ENCODE measurements around the gene PTGDR.

PTGDR gene, protein sequence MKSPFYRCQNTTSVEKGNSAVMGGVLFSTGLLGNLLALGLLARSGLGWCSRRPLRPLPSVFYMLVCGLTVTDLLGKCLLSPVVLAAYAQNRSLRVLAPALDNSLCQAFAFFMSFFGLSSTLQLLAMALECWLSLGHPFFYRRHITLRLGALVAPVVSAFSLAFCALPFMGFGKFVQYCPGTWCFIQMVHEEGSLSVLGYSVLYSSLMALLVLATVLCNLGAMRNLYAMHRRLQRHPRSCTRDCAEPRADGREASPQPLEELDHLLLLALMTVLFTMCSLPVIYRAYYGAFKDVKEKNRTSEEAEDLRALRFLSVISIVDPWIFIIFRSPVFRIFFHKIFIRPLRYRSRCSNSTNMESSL

DNA sequence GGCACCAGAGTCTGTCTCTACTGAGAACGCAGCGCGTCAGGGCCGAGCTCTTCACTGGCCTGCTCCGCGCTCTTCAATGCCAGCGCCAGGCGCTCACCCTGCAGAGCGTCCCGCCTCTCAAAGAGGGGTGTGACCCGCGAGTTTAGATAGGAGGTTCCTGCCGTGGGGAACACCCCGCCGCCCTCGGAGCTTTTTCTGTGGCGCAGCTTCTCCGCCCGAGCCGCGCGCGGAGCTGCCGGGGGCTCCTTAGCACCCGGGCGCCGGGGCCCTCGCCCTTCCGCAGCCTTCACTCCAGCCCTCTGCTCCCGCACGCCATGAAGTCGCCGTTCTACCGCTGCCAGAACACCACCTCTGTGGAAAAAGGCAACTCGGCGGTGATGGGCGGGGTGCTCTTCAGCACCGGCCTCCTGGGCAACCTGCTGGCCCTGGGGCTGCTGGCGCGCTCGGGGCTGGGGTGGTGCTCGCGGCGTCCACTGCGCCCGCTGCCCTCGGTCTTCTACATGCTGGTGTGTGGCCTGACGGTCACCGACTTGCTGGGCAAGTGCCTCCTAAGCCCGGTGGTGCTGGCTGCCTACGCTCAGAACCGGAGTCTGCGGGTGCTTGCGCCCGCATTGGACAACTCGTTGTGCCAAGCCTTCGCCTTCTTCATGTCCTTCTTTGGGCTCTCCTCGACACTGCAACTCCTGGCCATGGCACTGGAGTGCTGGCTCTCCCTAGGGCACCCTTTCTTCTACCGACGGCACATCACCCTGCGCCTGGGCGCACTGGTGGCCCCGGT lies at the start of gene PTGDR:
TSS of gene PTGDR (plus strand) at position 198 of the 778 bp plus-strand sequence. CDS start at position 315, 117 bp downstream.
- ATAC-seq, result peak; percentile 17 to 56

DNA sequence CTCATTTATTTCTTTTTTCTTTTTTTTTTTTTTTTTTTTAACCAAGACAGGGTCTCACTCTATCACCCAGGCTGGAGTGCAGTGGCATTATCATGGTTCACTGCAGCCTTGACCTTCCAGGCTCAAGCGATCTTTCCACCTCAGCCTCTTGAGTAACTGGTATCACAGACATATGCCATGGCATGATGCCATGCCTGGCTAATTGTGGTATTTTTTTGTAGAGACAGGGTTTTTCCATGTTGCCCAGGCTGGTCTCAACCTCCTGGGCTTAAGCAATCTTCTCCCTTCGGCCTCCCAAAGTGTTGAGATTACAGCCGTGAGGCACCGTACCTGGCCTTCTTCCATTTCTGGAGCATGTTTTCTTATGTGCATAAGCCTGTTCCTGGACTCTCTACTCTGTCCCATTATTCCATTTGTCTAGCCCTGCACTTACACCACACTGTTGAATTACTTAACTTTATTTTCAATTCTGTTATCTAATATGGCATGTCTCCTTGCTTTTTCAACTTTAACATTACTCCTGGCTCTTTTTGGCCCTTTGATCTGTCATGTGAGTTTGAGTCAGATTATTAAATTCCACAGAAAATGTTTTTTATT lies 47.9 kb upstream of the PTGDR start:
- no peak for ATAC-seq

DNA sequence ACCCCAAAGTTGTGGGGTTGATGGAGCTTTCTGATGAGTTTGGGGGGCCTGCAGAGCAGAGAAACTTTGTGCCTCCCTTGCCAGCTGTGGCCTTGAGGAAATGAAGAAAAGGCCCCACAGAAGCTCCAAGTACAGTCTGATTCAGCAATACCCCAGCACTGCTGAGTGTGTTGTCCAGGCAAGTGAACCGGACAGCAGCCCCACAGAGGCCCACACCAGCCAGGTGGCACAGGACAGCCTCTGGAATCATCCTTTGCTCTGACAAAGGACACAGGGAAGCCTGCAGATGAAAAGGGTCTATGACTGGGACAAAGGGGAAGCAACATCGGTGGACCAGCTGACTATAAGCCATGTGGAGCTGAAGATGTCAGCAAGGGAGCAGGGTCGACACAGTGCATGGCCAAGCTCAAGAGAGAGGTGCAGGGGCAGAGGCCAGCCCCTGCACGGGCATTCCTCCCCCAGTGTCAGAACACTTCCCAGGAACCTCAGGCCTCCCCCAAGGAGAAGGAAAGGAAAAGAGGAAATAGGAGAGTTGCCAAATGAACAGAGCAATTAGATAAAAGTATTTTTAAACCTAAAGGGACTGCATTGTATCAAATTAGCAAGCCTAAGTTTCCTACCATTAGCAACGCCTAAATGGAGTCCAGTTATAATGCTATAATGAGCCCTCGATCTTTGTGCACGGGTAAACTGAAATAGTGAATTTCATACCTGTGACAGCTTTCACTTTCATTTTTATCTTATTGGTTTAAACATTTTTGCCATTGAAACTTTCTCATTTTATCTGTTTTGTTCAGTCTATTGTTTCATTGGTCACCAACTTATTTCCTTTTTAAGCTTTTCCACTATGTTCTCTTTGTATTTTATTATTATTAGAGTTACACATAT lies 46.3 kb upstream of the PTGDR start:
- ATAC-seq, result peak in 1 of 2 donors; percentile 36

DNA sequence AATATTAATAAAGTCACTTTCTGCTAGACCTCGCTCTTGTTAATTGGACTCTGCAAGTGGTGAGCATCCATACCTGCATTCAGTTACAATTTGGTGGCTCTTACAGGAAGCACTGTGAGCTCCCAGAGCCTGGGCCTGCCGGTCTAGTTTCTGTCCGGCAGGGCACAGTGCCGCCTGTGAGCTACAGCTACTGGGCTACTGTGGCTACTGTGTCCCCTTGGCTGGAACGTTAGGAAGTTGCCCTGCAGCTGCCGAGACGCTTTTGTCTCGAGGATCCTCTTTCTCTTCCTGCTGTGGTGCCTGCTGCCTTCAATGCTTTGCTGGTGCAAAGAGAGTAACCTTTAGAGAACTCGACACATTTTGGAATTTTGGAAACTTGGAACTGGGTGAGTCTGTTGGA lies 44.6 kb upstream of the PTGDR start:
- ATAC-seq, result no peak

DNA sequence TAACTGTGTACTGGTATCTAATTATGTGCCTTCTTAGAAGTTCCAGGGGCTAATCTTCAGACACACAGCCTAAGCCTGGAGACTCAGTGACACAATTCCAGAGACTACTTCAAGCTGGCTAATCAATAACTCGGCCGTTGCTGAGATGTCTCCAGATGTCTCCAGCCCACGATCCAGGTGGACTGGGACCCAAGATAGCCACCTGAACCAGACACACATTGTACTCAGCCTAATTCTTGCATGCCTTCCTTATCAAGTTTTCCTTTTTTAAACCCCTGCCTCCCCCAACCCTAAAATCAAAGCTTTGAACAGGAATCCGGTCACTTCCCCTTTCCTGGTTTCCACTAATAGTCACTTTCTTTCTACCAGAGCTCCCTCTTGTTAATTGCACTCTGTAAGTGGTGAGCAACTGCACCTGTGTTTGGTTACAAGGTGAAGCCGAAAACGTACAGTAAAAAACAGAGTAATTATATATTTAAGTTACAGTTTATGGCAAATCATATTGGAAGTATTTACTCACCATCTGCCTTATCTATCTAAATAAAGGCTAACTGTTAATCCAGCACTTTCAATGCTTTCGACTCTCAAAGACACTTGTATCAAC lies 39.8 kb upstream of the PTGDR start:
- no peak for ATAC-seq

DNA sequence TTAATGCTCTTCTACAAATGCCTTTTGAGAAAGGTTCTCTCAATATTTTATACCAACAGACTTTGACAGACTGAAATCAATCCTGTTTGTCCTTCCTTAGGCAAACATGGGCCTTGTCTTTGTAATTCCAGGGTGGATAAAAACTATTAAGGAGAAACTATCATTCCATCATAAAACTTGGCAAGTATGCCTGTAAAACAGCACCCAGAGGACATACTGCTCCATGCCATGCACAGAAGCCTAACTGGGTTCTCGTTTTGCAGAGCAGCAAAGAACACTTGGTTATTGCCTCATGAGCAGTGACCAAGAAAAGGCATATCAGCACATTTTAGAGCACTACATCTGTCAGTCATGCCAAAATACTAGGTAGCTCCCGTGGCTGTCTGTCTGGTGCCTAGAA lies 33.8 kb upstream of the PTGDR start:
- no peak for ATAC-seq

DNA sequence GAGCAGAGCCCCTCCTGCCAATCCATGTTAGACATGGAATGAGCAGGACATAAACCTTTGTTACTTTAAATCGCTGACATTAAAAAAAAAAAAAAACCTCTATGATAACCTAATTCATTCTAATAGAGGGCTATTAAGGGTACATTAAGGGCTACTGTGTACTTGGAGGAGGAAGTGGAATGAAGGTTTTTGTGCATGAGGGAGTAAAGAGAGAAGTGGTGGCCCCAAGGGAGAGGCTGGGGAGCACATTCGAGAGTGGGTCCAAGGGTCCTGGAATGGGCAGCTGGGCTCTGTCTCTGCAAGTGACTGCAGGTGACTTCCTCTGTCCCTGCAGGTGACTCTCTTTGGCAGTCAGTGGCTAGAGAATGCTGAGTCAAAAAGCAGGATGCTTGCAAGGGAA lies 32.1 kb upstream of the PTGDR start:
- no peak for ATAC-seq

DNA sequence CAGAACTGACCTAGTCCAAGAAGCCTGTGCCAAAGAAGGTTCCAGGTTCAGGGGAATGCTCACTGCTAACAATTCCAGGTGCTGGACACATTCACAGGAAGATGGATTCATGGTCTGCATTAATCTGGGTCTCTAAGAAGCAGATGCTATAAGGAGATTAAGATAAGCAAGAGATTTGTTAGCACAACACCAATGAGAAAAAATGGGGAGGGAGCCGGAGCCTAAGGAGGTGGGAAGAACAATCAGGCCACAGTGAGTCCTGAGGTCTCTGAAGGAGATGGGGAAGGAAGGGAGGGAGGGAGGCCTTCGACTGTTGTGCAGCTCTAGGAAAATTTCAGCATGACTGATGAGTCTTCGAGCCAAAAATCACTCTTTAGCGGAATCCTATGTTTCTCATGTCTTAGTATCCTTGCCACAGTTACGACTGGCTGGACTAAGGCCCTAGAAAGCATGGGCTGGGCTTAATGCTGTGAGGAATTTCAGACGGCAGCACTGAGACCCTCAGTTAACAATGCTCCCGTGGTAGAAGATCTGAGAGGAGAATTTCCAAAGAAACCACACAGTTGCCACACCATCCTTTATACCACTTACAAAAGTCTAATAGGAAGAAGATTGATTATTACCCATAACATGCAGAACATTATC lies 31.5 kb upstream of the PTGDR start:
- no peak for ATAC-seq

DNA sequence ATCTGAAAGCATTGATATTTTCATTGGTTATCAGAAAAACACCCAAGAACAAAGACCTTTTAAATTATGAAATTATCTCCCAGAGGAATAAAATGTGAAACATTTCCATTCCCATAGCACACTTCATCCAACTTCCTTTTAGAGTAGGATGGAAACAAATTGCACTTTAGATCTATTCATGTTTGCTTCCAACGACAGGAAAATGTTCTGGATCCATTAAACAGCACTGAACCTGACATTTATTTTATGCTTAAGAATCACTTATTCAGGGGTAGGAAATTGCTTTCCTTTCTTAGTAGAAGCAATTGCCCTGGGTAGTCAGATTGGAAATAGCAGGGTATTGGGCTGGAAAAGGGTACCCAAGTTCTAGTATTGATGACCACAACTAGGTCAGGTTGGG lies 28.8 kb upstream of the PTGDR start:
- ATAC-seq, result no peak

DNA sequence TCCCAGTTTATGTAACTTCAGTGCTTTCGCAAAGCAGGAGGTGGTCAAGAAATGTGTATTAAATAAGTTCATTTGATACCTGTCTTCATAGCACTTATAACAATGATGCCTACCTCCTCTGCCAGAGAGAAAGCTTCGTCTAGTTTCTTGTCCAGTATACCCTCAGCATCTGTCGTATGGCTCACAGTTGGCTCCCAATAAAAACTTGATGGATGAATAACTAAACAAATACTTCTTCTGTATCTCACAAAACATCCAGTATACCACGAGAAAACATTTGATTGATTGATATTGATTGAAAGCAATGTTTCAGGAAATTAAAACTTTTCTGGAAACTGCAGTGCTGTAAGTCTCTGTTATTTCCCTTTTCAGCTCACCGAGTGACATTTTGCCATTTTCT lies 26.9 kb upstream of the PTGDR start:
- no peak for ATAC-seq

DNA sequence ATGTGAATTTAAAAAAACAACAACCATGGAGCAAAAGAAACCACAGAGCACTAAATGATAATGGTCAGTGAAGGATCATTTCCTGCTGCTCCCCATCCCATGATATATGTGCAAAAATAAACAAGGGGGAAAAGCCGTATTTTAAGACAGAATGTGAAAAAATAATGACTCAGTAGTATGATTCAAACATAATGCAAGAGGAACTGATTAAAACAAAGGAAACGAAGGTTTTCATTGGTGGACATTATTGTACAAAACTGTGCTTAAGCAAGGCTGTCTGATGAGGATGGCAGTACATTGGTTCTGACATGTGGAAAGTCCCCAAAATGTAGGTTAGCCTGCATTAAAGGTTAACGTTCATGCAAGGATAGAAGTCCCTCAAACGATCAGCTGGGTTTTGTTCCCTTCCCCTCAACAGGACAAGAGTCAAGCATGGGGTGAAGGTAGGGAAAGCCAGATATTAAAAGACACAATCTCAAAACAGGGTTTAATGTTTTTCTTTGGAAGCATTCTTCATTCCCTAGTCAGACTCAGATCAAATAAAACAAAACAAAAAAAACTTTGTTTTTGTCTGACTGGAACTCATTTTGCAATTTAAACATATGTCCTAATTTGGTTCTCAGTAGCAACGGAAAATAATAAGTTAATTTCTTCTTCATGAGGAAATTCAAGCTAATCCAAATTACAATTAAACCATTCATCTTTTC lies 26.3 kb upstream of the PTGDR start:
- ATAC-seq, result peak; percentile 33 to 44

DNA sequence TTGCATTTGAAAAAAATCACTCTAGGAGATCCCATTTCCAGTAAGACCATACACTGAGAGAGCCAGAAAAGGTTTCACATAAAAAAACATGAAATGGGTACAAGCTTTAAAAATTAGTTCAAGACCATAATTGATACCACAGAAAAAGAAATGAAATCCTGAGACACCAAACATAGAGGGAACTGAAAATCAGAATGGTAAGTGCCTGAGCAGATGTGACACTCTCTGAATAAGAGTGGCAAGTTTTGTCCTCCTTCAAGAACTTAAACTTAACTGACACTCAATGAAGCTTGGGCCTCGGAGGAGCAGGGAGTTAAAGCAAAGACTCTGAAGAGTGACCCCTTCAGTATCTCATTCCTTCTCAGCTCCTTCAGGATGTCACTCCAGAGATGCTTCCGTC lies 23.2 kb upstream of the PTGDR start:
- no peak for ATAC-seq

DNA sequence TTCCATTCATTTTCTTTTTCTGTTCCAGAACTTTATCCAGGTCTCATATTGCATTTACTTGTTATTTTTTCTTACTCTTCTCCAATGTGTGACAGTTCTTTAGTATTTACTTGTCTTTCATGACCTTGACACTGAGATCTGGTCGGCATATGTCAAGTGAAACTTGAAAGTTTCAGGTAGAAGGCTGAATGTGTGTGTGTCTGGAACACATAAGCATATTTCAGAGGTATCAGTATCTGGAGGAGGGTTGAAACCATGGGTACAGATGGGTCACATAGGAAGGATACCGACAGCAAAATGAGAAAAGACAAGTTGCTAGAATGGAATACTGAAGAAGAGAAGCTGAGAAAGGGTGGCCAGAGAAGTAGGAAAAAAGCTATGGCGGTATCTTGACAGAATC lies 22.5 kb upstream of the PTGDR start:
- no peak for ATAC-seq

DNA sequence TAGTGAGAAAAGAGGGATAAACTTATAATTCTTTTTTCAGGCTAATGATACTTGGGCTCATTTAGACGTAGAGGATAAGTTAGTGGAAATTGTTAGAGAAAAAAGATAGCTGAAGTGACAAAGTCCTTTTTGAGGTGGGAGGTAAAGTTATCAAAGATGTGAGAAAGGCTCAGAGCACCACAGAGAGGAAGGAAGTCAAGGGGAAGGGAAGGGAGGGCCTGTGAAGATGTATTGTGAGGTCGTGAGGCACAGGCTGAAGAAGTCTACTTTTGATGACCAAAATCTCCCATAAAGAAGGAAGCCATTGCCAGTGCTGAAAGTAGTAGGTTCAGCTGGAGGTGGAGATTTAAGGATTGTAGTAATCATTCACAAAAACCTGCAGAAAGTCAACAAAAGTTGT lies 19.4 kb upstream of the PTGDR start:
- ATAC-seq, result no peak

DNA sequence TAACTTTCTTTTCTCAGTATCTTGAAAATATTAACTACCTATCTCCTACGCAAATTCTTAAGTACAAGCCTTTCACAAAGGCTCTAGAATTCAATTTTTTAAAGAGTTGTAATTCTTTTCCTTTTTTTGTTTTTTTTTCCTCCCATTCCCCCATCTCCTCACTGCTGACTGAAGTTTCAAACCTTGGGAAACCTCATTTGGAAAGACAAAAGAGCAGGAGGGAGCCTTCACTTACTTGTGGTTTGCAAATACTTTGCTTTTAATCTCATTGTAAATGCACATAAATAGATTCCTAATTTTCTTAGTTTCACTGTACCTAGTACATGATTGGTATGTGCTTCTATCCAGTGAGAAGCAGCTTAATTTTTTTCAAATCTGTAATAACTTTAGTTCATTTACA lies 15.8 kb upstream of the PTGDR start:
- ATAC-seq, result no peak

DNA sequence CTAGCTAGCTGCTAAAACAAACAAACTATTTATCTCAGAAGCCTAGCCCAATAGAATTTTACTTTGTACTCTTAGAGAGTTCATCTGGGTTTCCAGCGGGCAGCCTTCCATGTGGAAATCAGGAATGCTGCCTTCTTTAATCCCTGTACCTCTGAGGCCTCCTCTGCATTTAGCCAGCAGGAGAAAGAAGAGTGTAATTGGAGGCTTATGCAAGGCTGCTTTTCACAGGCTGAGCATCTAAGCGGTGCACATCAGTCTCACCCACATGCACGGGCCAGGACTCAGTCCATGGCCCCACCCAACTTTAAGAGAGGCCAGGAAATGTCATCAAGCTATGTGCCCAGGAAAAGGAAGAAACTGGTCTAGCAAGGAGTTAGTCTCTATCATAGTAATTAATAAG lies 14.0 kb upstream of the PTGDR start:
- no peak for ATAC-seq

DNA sequence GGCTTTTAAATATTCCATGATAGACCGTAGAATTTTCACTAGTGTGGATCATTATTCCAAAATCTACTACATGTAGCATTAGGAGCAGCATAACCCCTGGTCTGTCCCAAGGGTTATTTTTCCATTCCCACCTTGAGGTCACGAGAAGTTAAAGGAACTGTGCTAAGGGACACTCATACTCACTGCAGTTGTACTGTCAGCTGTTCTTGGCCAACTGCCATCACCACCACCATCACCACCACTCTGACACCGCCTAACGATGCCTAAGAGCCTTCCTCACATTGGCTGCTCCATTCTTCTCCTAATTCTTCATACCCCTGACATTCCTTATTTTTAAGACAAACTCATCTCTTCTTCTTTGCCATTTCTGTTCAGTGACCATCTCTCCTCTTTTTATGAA lies 13.4 kb upstream of the PTGDR start:
- no peak for ATAC-seq

DNA sequence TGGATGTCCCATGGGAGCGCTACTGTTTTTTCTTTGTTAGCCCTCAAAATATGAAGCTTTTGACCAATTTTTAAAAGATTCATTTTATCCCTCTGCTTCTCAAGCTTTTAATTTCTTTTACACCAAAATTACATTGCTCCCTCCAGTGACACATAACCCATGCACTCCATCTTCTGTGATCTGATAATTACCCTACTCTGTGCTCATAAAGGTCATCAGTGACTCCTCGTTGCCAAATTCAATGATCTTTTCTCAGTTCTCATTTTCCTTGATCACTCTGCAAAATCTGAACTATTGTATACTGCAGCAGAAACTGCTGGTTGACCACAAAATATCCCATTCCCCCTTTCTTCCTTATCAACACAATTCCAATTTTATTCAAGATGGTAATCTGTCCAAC lies 8.7 kb upstream of the PTGDR start:
- ATAC-seq, result no peak

DNA sequence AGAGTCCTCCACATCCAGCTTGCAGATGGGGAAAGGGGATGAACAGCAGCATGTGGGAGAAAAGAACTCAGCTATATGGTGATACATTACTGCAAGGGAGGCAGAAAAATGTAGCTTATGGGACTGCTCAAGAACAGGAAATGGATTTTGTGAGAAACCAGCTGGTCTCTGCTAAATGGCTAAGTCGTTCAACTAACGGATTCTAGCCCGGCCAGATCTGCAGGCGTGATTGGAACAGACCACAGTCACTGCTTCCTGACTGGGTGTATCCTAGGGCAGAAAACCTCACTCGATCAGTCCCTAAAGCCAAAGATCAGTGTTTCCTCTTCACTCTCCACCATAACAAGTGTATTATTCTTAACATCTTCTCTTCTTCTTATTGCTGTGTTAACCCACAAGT lies 8.1 kb upstream of the PTGDR start:
- no peak for ATAC-seq

DNA sequence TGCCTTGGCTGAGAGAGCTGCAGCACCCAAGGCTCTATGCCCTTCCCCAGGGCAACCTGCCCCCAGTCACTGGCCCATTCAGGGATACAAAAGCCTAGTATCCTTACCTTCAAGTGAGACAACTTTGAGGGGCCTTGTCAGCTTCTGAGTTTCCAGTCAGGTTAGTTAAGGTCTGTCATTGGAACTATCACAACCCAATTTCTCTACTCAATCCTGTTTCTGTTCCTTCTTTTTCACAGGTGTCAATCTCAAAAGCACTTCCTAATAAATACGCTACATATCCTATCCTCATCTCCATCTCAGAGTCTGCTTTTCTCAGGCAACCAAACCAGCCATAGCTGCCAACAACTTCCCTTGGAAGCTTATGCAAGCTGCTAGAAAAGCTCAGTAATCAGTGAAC lies 4.9 kb upstream of the PTGDR start:
- no peak for ATAC-seq

DNA sequence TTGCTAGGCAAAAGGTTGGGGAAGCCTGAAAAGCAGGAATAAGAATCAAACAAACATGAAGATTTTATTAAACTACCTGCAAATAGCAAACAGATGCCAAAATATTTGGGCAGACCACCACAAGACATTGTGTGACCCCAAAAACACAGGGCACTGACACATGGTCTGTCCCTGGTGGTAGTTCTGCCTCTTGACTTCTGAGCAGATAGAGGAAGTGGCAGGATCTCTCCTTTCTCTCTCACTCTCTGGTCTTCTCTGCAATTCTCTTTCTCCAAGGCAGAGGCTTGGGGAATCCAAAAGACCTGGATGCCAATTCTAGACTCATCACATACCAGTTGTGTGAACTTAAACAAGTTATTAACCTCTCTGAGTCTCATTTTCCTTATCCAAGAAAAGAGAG lies 4.3 kb upstream of the PTGDR start:
- ATAC-seq, result no peak

Measured in activated CD4-positive, CD25-positive, alpha-beta regulatory T cell treated with anti-CD3 and anti-CD28 coated beads, Interleukin-2, amount 50 U/mL, for 24 hours (primary cell).